ENCODE results near the gene HOXB2. TPM values are rescaled to one million over a fixed set of nuclear protein-coding genes. Genes with fewer than 3 reads are reported as not detected.

Gene HOXB2
- not detected in 2 replicates for total RNA-seq (2021)
- long read RNA-seq = 0 reads

DNA sequence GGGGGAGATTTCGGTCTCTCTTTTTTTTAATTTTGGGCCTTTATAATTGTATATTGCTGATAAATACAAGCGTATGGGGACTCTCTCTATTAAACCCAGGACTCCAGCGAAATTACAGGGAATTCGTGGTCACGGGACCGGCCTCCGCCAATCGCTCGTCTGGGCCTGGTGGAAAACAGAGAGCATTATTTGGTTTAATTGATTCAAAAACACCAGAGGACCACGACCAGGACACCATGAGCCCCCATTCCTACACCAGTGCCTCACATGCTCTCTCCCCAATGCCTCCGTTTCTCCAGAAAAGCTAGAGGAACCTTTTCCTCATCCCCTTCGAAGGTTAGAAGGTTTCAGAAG, at the start of gene HOXB2:
Gene HOXB2, minus strand, starts transcription at position 88 of the 354 bp plus-strand sequence. CDS start 198 bp downstream, outside the sequence.
- TF ChIP-seq, protein P1, sequence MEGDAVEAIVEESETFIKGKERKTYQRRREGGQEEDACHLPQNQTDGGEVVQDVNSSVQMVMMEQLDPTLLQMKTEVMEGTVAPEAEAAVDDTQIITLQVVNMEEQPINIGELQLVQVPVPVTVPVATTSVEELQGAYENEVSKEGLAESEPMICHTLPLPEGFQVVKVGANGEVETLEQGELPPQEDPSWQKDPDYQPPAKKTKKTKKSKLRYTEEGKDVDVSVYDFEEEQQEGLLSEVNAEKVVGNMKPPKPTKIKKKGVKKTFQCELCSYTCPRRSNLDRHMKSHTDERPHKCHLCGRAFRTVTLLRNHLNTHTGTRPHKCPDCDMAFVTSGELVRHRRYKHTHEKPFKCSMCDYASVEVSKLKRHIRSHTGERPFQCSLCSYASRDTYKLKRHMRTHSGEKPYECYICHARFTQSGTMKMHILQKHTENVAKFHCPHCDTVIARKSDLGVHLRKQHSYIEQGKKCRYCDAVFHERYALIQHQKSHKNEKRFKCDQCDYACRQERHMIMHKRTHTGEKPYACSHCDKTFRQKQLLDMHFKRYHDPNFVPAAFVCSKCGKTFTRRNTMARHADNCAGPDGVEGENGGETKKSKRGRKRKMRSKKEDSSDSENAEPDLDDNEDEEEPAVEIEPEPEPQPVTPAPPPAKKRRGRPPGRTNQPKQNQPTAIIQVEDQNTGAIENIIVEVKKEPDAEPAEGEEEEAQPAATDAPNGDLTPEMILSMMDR (conservative IDR thresholded peaks at IDR 0.05) = no peak
- no peak within 1 kb of the TSS for H2AK5ac ChIP-seq (ENCODE audit: insufficient read length, low read length)
- no peak within 1 kb of the TSS for H2BK12ac ChIP-seq (ENCODE audit: insufficient read length, low read depth, low read length)
- H3K23me2 ChIP-seq (ENCODE audit: insufficient read length, low read depth, low read length, poor library complexity, severe bottlenecking) = peaks cover 6% of the 10 kb centered on the region
- H3K4me1 ChIP-seq (ENCODE audit: insufficient read depth, low read length) = peaks cover 3% of the 10 kb centered on the region; the same call in 1 of the 2 replicates
- H3K23ac ChIP-seq (ENCODE audit: insufficient read length, low read depth, low read length) = no peak within 1 kb of the TSS
- H3K79me1 ChIP-seq (ENCODE audit: insufficient read depth, low read depth, low read length, poor library complexity, severe bottlenecking) = no peaks in the 10 kb centered on the region
- peaks cover 90% of the 10 kb centered on the region for H3K27me3 ChIP-seq (ENCODE audit: insufficient read depth, low read length)
- Mint-ChIP-seq H3K27ac (no peak within 1 kb of the TSS; a peak in 1 of 7 replicates), H3K36me3 (ENCODE audit: insufficient read depth in 1 of 3, low read depth in 3 of 3) (no peaks in the 10 kb centered on the region; a peak in 1 of 7 replicates), H3K27me3 (ENCODE audit: low read depth) (peaks cover 99% of the 10 kb centered on the region), H3K4me3 (peak within 1 kb of the TSS in 1 of 2 experiments; percentile 59; a peak in 2 of 5 replicates), H3K9me3 (peaks cover 1 to 20% of the 10 kb centered on the region in 2 experiments; a peak in 3 of 5 replicates), H3K4me1 (peaks cover 36 to 70% of the 10 kb centered on the region in 2 experiments)
- no peak within 1 kb of the TSS for H3K14ac ChIP-seq (ENCODE audit: insufficient read depth, low read length)
- no peaks in the 10 kb centered on the region for H3K79me2 ChIP-seq (ENCODE audit: insufficient read depth, low read length)
- DNase-seq = no peak
- H3K9ac ChIP-seq (ENCODE audit: extremely low read depth, insufficient read length, low read length) = no peak within 1 kb of the TSS
- whole genome bisulfite sequencing (ENCODE audit: extremely low coverage, insufficient read length, low lambda C conversion rate) = no CpG with 5 or more reads among the region's 12 CpGs
- H3K9me3 ChIP-seq (ENCODE audit: control insufficient read depth, low read depth, low read length) = no peaks in the 10 kb centered on the region
- H3K4me2 ChIP-seq (ENCODE audit: insufficient read depth, insufficient read length, low read length) = peak within 1 kb of the TSS; percentile 30
- no peak within 1 kb of the TSS for H4K5ac ChIP-seq (ENCODE audit: insufficient read length, low read depth, low read length)
- H3K56ac ChIP-seq (ENCODE audit: insufficient read length, low read depth, low read length) = no peak within 1 kb of the TSS
- H3T11ph ChIP-seq (ENCODE audit: low read length) = no peak within 1 kb of the TSS
- H3K27ac ChIP-seq (ENCODE audit: insufficient read length, low read depth, low read length) = no peak within 1 kb of the TSS
- no peak within 1 kb of the TSS for H2BK20ac ChIP-seq (ENCODE audit: low read depth, low read length, poor library complexity, severe bottlenecking)
- H2BK5ac ChIP-seq (ENCODE audit: insufficient read length, low read length) = no peak within 1 kb of the TSS
- H3K18ac ChIP-seq (ENCODE audit: insufficient read length, low read depth, low read length) = no peak within 1 kb of the TSS
- H4K20me1 ChIP-seq (ENCODE audit: control insufficient read depth, insufficient read depth, insufficient read length) = no peaks in the 10 kb centered on the region
- no peak within 1 kb of the TSS for H4K8ac ChIP-seq (replicated peaks; ENCODE audit: insufficient read length, low read depth, low read length)
- no peak within 1 kb of the TSS for H2BK15ac ChIP-seq (ENCODE audit: low read depth, low read length)
- no peak within 1 kb of the TSS for H4K91ac ChIP-seq (ENCODE audit: insufficient read length, low read depth, low read length)
- no peak within 1 kb of the TSS for H2AFZ ChIP-seq (ENCODE audit: low read length)
- no peak within 1 kb of the TSS for H2BK120ac ChIP-seq (ENCODE audit: low read depth, low read length, poor library complexity, severe bottlenecking)
- H3K4ac ChIP-seq (ENCODE audit: low read depth, low read length) = no peak within 1 kb of the TSS
